HepG2 (cell line): Measurements from ENCODE around the gene DGCR8. TPM values are rescaled to one million over a fixed set of nuclear protein-coding genes. Genes with fewer than 3 reads are reported as not detected.

Source experiments
- ESRRA ChIP-seq: sonication (generic); formaldehyde crosslinking; IDR thresholded peaks from 2 replicates; pipeline ENCODE4 v1.5.1; 2020; ENCODE audit warnings: mild to moderate bottlenecking, low read depth, missing genetic modification reagents
- FOXA1 ChIP-seq, 2 experiments: fragments of 450-650 bp in 1 of 2; sonication (generic) in 1 of 2; formaldehyde crosslinking in 1 of 2; IDR thresholded peaks; 2 replicates each; pipeline versions ENCODE4 v1.4.0 to v1.6.1; 2016 to 2020; ENCODE audit warnings: missing genetic modification reagents in 1 of 2
- GRHL1 ChIP-seq: sonication (generic); formaldehyde crosslinking; conservative IDR thresholded peaks from 2 replicates; pipeline ENCODE4 v1.8.0; 2022; ENCODE audit warnings: missing genetic modification reagents
- JDP2 ChIP-seq: sonication (generic); formaldehyde crosslinking; IDR thresholded peaks from 2 replicates; pipeline ENCODE4 v1.8.1; 2022; ENCODE audit warnings: missing genetic modification reagents, borderline replicate concordance
- KDM5B ChIP-seq: sonication (generic); formaldehyde crosslinking; IDR thresholded peaks from 2 replicates; pipeline ENCODE4 v1.4.0; 2020; ENCODE audit warnings: missing genetic modification reagents, mild to moderate bottlenecking, borderline replicate concordance
- MBNL3 ChIP-seq: fragments of 250-450 bp; sonication (Bioruptor Pico); conservative IDR thresholded peaks from 2 replicates; pipeline ENCODE4 v1.8.0; 2022; ENCODE audit warnings: mild to moderate bottlenecking, inconsistent platforms
- MTF1 ChIP-seq: sonication (generic); formaldehyde crosslinking; IDR thresholded peaks from 2 replicates; pipeline ENCODE4 v1.5.0; 2020; ENCODE audit warnings: missing genetic modification reagents
- NBN ChIP-seq: fragments of 450-650 bp; conservative IDR thresholded peaks from 2 replicates; pipeline ENCODE4 v1.6.1; 2017
- NCOA5 ChIP-seq: sonication (generic); formaldehyde crosslinking; IDR thresholded peaks from 2 replicates; pipeline ENCODE4 v1.4.0; 2020; ENCODE audit warnings: missing genetic modification reagents
- SCMH1 ChIP-seq: sonication (generic); formaldehyde crosslinking; IDR thresholded peaks from 2 replicates; pipeline ENCODE4 v1.9.0; 2021; ENCODE audit warnings: missing genetic modification reagents, mild to moderate bottlenecking, borderline replicate concordance
- TBP ChIP-seq: sonication (generic); formaldehyde crosslinking; IDR thresholded peaks from 2 replicates; pipeline ENCODE4 v1.5.0; 2020; ENCODE audit warnings: missing genetic modification reagents
- U2AF1 ChIP-seq: fragments of 200-400 bp; formaldehyde crosslinking; optimal IDR thresholded peaks from 2 replicates; pipeline ENCODE3; 2017; ENCODE audit warnings: mild to moderate bottlenecking, low read depth, low read length
- ZBTB2 ChIP-seq: sonication (generic); formaldehyde crosslinking; IDR thresholded peaks from 2 replicates; pipeline ENCODE4 v1.8.0; 2022; ENCODE audit warnings: low read depth, missing genetic modification reagents
- ZBTB46 ChIP-seq: sonication (generic); formaldehyde crosslinking; IDR thresholded peaks from 2 replicates; pipeline ENCODE4 v1.4.0; 2020; ENCODE audit warnings: mild to moderate bottlenecking, missing genetic modification reagents, borderline replicate concordance
- ZFP90 ChIP-seq: sonication (generic); formaldehyde crosslinking; IDR thresholded peaks from 2 replicates; pipeline ENCODE4 v1.8.0; 2022; ENCODE audit warnings: missing genetic modification reagents, mild to moderate bottlenecking, inconsistent platforms, borderline replicate concordance
- ZNF501 ChIP-seq: sonication (generic); formaldehyde crosslinking; IDR thresholded peaks from 2 replicates; pipeline ENCODE4 v1.5.1; 2020; ENCODE audit warnings: mild to moderate bottlenecking, moderate library complexity, missing genetic modification reagents
- ZNF605 ChIP-seq: sonication (generic); formaldehyde crosslinking; IDR thresholded peaks from 2 replicates; pipeline ENCODE4 v1.8.0; 2022; ENCODE audit warnings: mild to moderate bottlenecking, missing genetic modification reagents
- ZNF619 ChIP-seq: sonication (generic); formaldehyde crosslinking; IDR thresholded peaks from 2 replicates; pipeline ENCODE4 v1.4.0; 2020; ENCODE audit warnings: mild to moderate bottlenecking, missing genetic modification reagents
- ZNF709 ChIP-seq: sonication (generic); formaldehyde crosslinking; IDR thresholded peaks from 2 replicates; pipeline ENCODE4 v1.5.0; 2020; ENCODE audit warnings: mild to moderate bottlenecking, missing genetic modification reagents
- ZNF879 ChIP-seq: sonication (generic); formaldehyde crosslinking; IDR thresholded peaks from 2 replicates; pipeline ENCODE4 v1.8.1; 2023; ENCODE audit warnings: missing genetic modification reagents
- polyA plus RNA-seq, 8 experiments: library from polyadenylated mRNA; depleted of rRNA in 3 of 8; stranded (reverse) in 7 of 8; unstranded in 1 of 8; fragments of >200 nt; fragmentation: Illumina TruSeq in 4 of 8; extraction: Trizol in 4 of 8; gene quantifications; 2 replicates each; pipeline versions ENCODE4 v1.2.1 to v1.2.3, GENCODE V29; 2011 to 2016; ENCODE audit warnings: low read depth in 4 of 8, missing spikeins in 1 of 8, mixed read lengths in 1 of 8; ENCODE audit not compliant: insufficient read depth in 1 of 8
- total RNA-seq, 5 experiments: library from RNA; depleted of rRNA; stranded (reverse); fragments of >200 nt; fragmentation: Illumina TruSeq; extraction: Trizol; gene quantifications; 2 replicates each; pipeline ENCODE4 v1.2.3, GENCODE V29; 2016; ENCODE audit warnings: low read depth in 1 of 5
- TF ChIP-seq, protein P1 (sequence below): sonication (generic); formaldehyde crosslinking; conservative IDR thresholded peaks from 2 replicates; pipeline ENCODE4 v1.8.0; 2022; ENCODE audit warnings: mild to moderate bottlenecking, moderate library complexity, missing genetic modification reagents
- TF ChIP-seq, protein P2 (sequence below): IDR thresholded peaks from 2 replicates; pipeline ENCODE4 v1.6.1; 2018; ENCODE audit warnings: missing genetic modification reagents, mild to moderate bottlenecking, missing compliant biosample characterization

Gene DGCR8
- total and polyA plus RNA-seq, 2 of the 13 experiments (the other 11 are each of a cell fraction or from before 2014, with no cell fraction given), result 10.2 to 23.2 TPM

- no peak; the same call in 1 of the 2 replicates for TF ChIP-seq ZBTB2
- TF ChIP-seq, protein P1, sequence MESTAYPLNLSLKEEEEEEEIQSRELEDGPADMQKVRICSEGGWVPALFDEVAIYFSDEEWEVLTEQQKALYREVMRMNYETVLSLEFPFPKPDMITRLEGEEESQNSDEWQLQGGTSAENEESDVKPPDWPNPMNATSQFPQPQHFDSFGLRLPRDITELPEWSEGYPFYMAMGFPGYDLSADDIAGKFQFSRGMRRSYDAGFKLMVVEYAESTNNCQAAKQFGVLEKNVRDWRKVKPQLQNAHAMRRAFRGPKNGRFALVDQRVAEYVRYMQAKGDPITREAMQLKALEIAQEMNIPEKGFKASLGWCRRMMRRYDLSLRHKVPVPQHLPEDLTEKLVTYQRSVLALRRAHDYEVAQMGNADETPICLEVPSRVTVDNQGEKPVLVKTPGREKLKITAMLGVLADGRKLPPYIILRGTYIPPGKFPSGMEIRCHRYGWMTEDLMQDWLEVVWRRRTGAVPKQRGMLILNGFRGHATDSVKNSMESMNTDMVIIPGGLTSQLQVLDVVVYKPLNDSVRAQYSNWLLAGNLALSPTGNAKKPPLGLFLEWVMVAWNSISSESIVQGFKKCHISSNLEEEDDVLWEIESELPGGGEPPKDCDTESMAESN (CRISPR knock-in tag), result no peak
- TF ChIP-seq ZNF619, result no peak
- TF ChIP-seq GRHL1 (CRISPR knock-in tag), result no peak
- no peak for TF ChIP-seq ZFP90
- TF ChIP-seq ZNF501 (CRISPR knock-in tag), result no peak; the same call in 1 of the 2 replicates
- no peak for TF ChIP-seq NCOA5
- TF ChIP-seq TBP, result no peak
- no peak for TF ChIP-seq KDM5B
- no peak for TF ChIP-seq NBN
- no peak for TF ChIP-seq FOXA1 (IDR thresholded peaks at IDR 0.05)
- peak; percentile 97 for TF ChIP-seq FOXA1 (CRISPR knock-in tag; IDR thresholded peaks at IDR 0.05)
- TF ChIP-seq MTF1 (CRISPR knock-in tag), result no peak
- TF ChIP-seq ZNF879, result no peak
- no peak for TF ChIP-seq ZNF709 (CRISPR knock-in tag)
- no peak for TF ChIP-seq SCMH1 (CRISPR knock-in tag)
- no peak for TF ChIP-seq JDP2
- TF ChIP-seq ESRRA (CRISPR knock-in tag), result peak; percentile 53; the same call in 1 of the 2 replicates
- no peak for TF ChIP-seq U2AF1
- no peak for TF ChIP-seq ZNF605
- no peak for TF ChIP-seq MBNL3
- TF ChIP-seq ZBTB46 (CRISPR knock-in tag), result no peak
- TF ChIP-seq, protein P2, sequence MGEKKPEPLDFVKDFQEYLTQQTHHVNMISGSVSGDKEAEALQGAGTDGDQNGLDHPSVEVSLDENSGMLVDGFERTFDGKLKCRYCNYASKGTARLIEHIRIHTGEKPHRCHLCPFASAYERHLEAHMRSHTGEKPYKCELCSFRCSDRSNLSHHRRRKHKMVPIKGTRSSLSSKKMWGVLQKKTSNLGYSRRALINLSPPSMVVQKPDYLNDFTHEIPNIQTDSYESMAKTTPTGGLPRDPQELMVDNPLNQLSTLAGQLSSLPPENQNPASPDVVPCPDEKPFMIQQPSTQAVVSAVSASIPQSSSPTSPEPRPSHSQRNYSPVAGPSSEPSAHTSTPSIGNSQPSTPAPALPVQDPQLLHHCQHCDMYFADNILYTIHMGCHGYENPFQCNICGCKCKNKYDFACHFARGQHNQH (CRISPR knock-in tag), result 0 out of 2 replicates have a peak, but pooled peaks have one; percentile 19
These were observed 49.1 kb downstream of the DGCR8 start (continued) for GRCh38 chr22:20128902-20129746.
